H1 (cell line): ENCODE data around the gene KLHDC7A. TPM values are rescaled to one million over a fixed set of nuclear protein-coding genes. Genes with fewer than 3 reads are reported as not detected.

ENCODE experiments used
- CTCF ChIA-PET: fragments of 300-600 bp; sonication (Branson Sonifier 250); formaldehyde crosslinking; loops from one replicate; lab custom pipeline; 2021; ENCODE audit not compliant: partially characterized antibody; lab: Charles Lee
- POLR2A ChIA-PET: fragments of 300-600 bp; sonication (Branson Sonifier 250); formaldehyde crosslinking; loops from one replicate; lab custom pipeline; 2021; ENCODE audit warnings: inconsistent platforms; ENCODE audit not compliant: partially characterized antibody; lab: Charles Lee
- DNase-seq, 2 experiments: peaks; one replicate each; pipeline versions ENCODE4 v3.0.0 to v3.0.0-alpha.2; 2010 to 2022; ENCODE audit warnings: low spot score in 2 of 2, low read depth in 1 of 2, mixed read lengths in 1 of 2
- FAIRE-seq: peaks from 2 replicates; lab custom pipeline; 2011; peaks lifted over from hg19 to GRCh38; lab: Jason Lieb, UNC
- H2AFZ ChIP-seq: 2 replicates; pipeline ENCODE4 v1.8.1; 2012; ENCODE audit warnings: low read length, inconsistent platforms
- H2AK5ac ChIP-seq: 2 replicates; pipeline ENCODE4 v1.6.1; 2013; ENCODE audit warnings: low read depth, low read length
- H2BK120ac ChIP-seq: replicated peaks from 2 replicates; pipeline ENCODE3; 2013; ENCODE audit warnings: low read depth, low read length, inconsistent platforms
- H2BK12ac ChIP-seq: 2 replicates; pipeline ENCODE4 v1.6.1; 2013; ENCODE audit warnings: low read depth, low read length
- H2BK15ac ChIP-seq: 2 replicates; pipeline ENCODE4 v1.6.1; 2013; ENCODE audit warnings: low read length
- H2BK20ac ChIP-seq: 2 replicates; pipeline ENCODE4 v1.6.1; 2013; ENCODE audit warnings: low read length
- H2BK5ac ChIP-seq: 2 replicates; pipeline ENCODE4 v1.6.1; 2013; ENCODE audit warnings: low read depth, low read length
- H3K14ac ChIP-seq: 2 replicates; pipeline ENCODE4 v1.6.1; 2013; ENCODE audit warnings: inconsistent platforms; ENCODE audit not compliant: insufficient read length
- H3K18ac ChIP-seq: 2 replicates; pipeline ENCODE4 v1.6.1; 2013; ENCODE audit warnings: low read length; ENCODE audit errors: extremely low read depth
- H3K23ac ChIP-seq: 2 replicates; pipeline ENCODE4 v1.6.1; 2013; ENCODE audit warnings: inconsistent platforms; ENCODE audit not compliant: insufficient read length
- H3K23me2 ChIP-seq: 2 replicates; pipeline ENCODE4 v1.6.1; 2013; ENCODE audit warnings: low read depth, low read length
- H3K27ac ChIP-seq: 2 replicates; pipeline ENCODE4 v1.6.1; 2011; ENCODE audit warnings: low read depth, low read length, inconsistent platforms
- H3K27me3 ChIP-seq, 4 experiments: replicated peaks in 1 of 4; 1 replicate in 1 of 4; 2 replicates in 3 of 4; pipeline versions ENCODE4 v1.6.1 to v1.8.1; 2011 to 2013; ENCODE audit warnings: low read length in 3 of 4, mild to moderate bottlenecking in 3 of 4, inconsistent platforms in 2 of 4, mixed read lengths in 2 of 4, moderate library complexity in 1 of 4; ENCODE audit not compliant: control insufficient read depth in 3 of 4, insufficient read depth in 3 of 4; ENCODE audit errors: extremely low read depth in 1 of 4
- H3K36me3 ChIP-seq, 4 experiments: 2 replicates each; pipeline versions ENCODE4 v1.6.1 to v1.8.1; 2011 to 2013; ENCODE audit warnings: mild to moderate bottlenecking in 4 of 4, low read length in 3 of 4, moderate library complexity in 2 of 4, control low read depth in 1 of 4, inconsistent platforms in 1 of 4; ENCODE audit not compliant: insufficient read depth in 4 of 4, control insufficient read depth in 2 of 4
- H3K4ac ChIP-seq: replicated peaks from 2 replicates; pipeline ENCODE3; 2013; ENCODE audit warnings: low read length, low read depth, mixed read lengths, inconsistent platforms; ENCODE audit not compliant: insufficient read length
- H3K4me1 ChIP-seq, 4 experiments: replicated peaks in 1 of 4; 1 replicate in 1 of 4; 2 replicates in 3 of 4; pipeline versions ENCODE4 v1.6.1 to v1.8.1; 2011 to 2013; ENCODE audit warnings: low read length in 3 of 4, inconsistent platforms in 2 of 4, mixed read lengths in 1 of 4; ENCODE audit not compliant: insufficient read depth in 4 of 4, control insufficient read depth in 3 of 4
- H3K4me2 ChIP-seq, 2 experiments: 2 replicates each; pipeline versions ENCODE4 v1.6.1 to v1.8.1; 2011 to 2013; ENCODE audit warnings: low read depth in 2 of 2, low read length in 2 of 2, control low read depth in 1 of 2, inconsistent platforms in 1 of 2, mild to moderate bottlenecking in 1 of 2; ENCODE audit not compliant: insufficient read depth in 1 of 2
- H3K4me3 ChIP-seq, 4 experiments: fragments of 200-600, 300-600 bp in 1 of 4; sonication (generic), shearing (Covaris generic), sonication (Bioruptor Twin) in 1 of 4; 2 replicates each; pipeline versions ENCODE4 v1.5.1 to v1.8.1; 2011 to 2016; ENCODE audit warnings: low read length in 4 of 4, low read depth in 3 of 4, control low read depth in 2 of 4, inconsistent platforms in 2 of 4, mild to moderate bottlenecking in 2 of 4, mixed read lengths in 1 of 4, moderate library complexity in 1 of 4; ENCODE audit not compliant: insufficient read depth in 2 of 4; ENCODE audit errors: extremely low read depth in 1 of 4
- H3K56ac ChIP-seq: replicated peaks from 2 replicates; pipeline ENCODE3; 2013; ENCODE audit warnings: low read depth, mild to moderate bottlenecking, mixed read lengths, low read length, inconsistent platforms; ENCODE audit not compliant: insufficient read length
- H3K79me1 ChIP-seq: 2 replicates; pipeline ENCODE4 v1.6.1; 2013; ENCODE audit warnings: low read depth, low read length, control low read depth
- H3K79me2 ChIP-seq, 2 experiments: 2 replicates each; pipeline versions ENCODE4 v1.6.1 to v1.8.1; 2012 to 2013; ENCODE audit warnings: low read length in 2 of 2, mild to moderate bottlenecking in 2 of 2, inconsistent platforms in 1 of 2; ENCODE audit not compliant: insufficient read depth in 2 of 2, control insufficient read depth in 1 of 2
- H3K9ac ChIP-seq, 4 experiments: replicated peaks in 1 of 4; 1 replicate in 1 of 4; 2 replicates in 3 of 4; pipeline versions ENCODE4 v1.6.1 to v1.8.1; 2011 to 2013; ENCODE audit warnings: low read depth in 3 of 4, low read length in 3 of 4, control low read depth in 2 of 4, mild to moderate bottlenecking in 2 of 4, moderate library complexity in 2 of 4, inconsistent platforms in 1 of 4; ENCODE audit errors: extremely low read depth in 1 of 4
- H3K9me3 ChIP-seq, 2 experiments: 2 replicates each; pipeline versions ENCODE4 v1.6.1 to v1.8.1; 2012 to 2013; ENCODE audit warnings: mild to moderate bottlenecking in 2 of 2, moderate library complexity in 2 of 2, control low read depth in 1 of 2, inconsistent platforms in 1 of 2, low read depth in 1 of 2, low read length in 1 of 2, mixed read lengths in 1 of 2; ENCODE audit not compliant: insufficient read depth in 2 of 2
- H4K20me1 ChIP-seq, 2 experiments: replicated peaks in 1 of 2; 2 replicates each; pipeline versions ENCODE3 to v1.8.1; 2011 to 2013; ENCODE audit warnings: inconsistent platforms in 2 of 2, low read length in 2 of 2, mild to moderate bottlenecking in 1 of 2; ENCODE audit not compliant: insufficient read depth in 2 of 2, control insufficient read depth in 1 of 2
- H4K5ac ChIP-seq: 2 replicates; pipeline ENCODE4 v1.6.1; 2013; ENCODE audit warnings: low read length, low read depth, mixed read lengths, inconsistent platforms; ENCODE audit not compliant: insufficient read length
- H4K8ac ChIP-seq: 2 replicates; pipeline ENCODE4 v1.8.0; 2013; ENCODE audit warnings: mild to moderate bottlenecking, moderate library complexity, low read length, inconsistent platforms; ENCODE audit not compliant: insufficient read depth; ENCODE audit errors: extremely low read depth
- H4K91ac ChIP-seq: replicated peaks from 2 replicates; pipeline ENCODE3; 2013; ENCODE audit warnings: low read length, mixed read lengths, inconsistent platforms; ENCODE audit not compliant: insufficient read length
- BRCA1 ChIP-seq: IDR thresholded peaks from 2 replicates; pipeline ENCODE4 v1.6.1; 2012; ENCODE audit warnings: low read depth, low read length, improper control_type of control experiment
- FOSL1 ChIP-seq: IDR thresholded peaks from 2 replicates; pipeline ENCODE4 v1.6.1; 2011; ENCODE audit warnings: mild to moderate bottlenecking, low read depth, low read length, moderate library complexity; ENCODE audit not compliant: insufficient read depth
- HDAC6 ChIP-seq: IDR thresholded peaks from one replicate; pipeline ENCODE4 v1.7.1; 2012; ENCODE audit warnings: low read depth, mild to moderate bottlenecking, inconsistent platforms, low read length, moderate library complexity
- JUND ChIP-seq: IDR thresholded peaks from 2 replicates; pipeline ENCODE4 v1.6.1; 2011; ENCODE audit warnings: mild to moderate bottlenecking, improper control_type of control experiment, low read length
- RBBP5 ChIP-seq: IDR thresholded peaks from 2 replicates; pipeline ENCODE4 v1.7.1; 2012; ENCODE audit warnings: low read depth, mild to moderate bottlenecking, inconsistent platforms, low read length, moderate library complexity, borderline replicate concordance
- SAP30 ChIP-seq: fragments of 300-600 bp; sonication (generic); IDR thresholded peaks from 2 replicates; pipeline ENCODE4 v1.7.1; 2012; ENCODE audit warnings: low read length, moderate library complexity, mild to moderate bottlenecking, inconsistent platforms; ENCODE audit not compliant: insufficient read depth, insufficient replicate concordance
- WGBS, 2 experiments: shearing (Covaris generic) in 1 of 2; methylation state at CpG; one replicate each; pipeline versions ENCODE4 v1.1.6 to v1.1.7; 2013 to 2015; ENCODE audit warnings: low lambda C conversion rate in 2 of 2, mixed read lengths in 2 of 2, inconsistent platforms in 1 of 2, low coverage in 1 of 2, missing lambda C conversion rate in 1 of 2; ENCODE audit not compliant: insufficient replicate concordance in 2 of 2, insufficient coverage in 1 of 2, insufficient read length in 1 of 2; ENCODE audit errors: extremely low coverage in 1 of 2, missing lambda C conversion rate in 1 of 2; 5-methylcytosine and 5-hydroxymethylcytosine counted together
- polyA plus RNA-seq, 7 experiments: library from polyadenylated mRNA; depleted of rRNA in 3 of 7; stranded (reverse) in 5 of 7; unstranded in 2 of 7; fragments of >200 nt in 5 of 7; fragments of 200-250 nt in 2 of 7; gene quantifications; 1 replicate in 5 of 7; 2 replicates in 1 of 7; 4 replicates in 1 of 7; pipeline versions ENCODE4 v1.2.1 to v1.2.3, GENCODE V29; 2011 to 2013; ENCODE audit warnings: missing spikeins in 2 of 7, mixed read lengths in 2 of 7
- total RNA-seq: library from RNA; stranded (reverse); fragmentation: NEBNext Ultra II Directional; extraction: Animal tissue kit (Norgen Biotek cat#: 25700); gene quantifications from 2 replicates; pipeline ENCODE4 v1.2.1, GENCODE V29; 2021

The KLHDC7A gene
- total and polyA plus RNA-seq, 2 of the 8 experiments (the other 6 are each of a cell fraction or from before 2014, with no cell fraction given), result 3.9 to 18.9 TPM

- H3K23me2 ChIP-seq, result no peaks in the 10 kb centered on the region
- ChIA-PET POLR2A (no interaction called here), CTCF (interaction anchor here (1.0 kb wide), 1 partner anchor 65 kb away, joined by 3 read pairs; no protein-coding TSS in a partner anchor)
- H3K9ac ChIP-seq, result no peak overlapping the region
- no peak overlapping the region for H2BK12ac ChIP-seq
- H4K8ac ChIP-seq, result no peak overlapping the region
- 35% methylated on average over 1 of the region's 1 CpG; no CpG with 5 or more reads in 1 of the 2 experiments for WGBS, 2 experiments
- no peak overlapping the region for H4K91ac ChIP-seq
- H2BK20ac ChIP-seq, result no peak overlapping the region
- H3K79me2 ChIP-seq, result no peaks in the 10 kb centered on the region
- no peak overlapping the region for H2BK120ac ChIP-seq
- H3K27me3 ChIP-seq, result no peaks in the 10 kb centered on the region
- H4K20me1 ChIP-seq, result no peaks in the 10 kb centered on the region
- no peak overlapping the region for H3K4ac ChIP-seq
- H2AK5ac ChIP-seq, result no peak overlapping the region
- no peak overlapping the region for H3K27ac ChIP-seq
- H3K14ac ChIP-seq, result no peak overlapping the region
- H2BK5ac ChIP-seq, result no peak overlapping the region
- DNase-seq (no peak), FAIRE-seq (no peak)
- no peak overlapping the region for H3K4me2 ChIP-seq
- H3K23ac ChIP-seq, result no peak overlapping the region
- H2BK15ac ChIP-seq, result no peak overlapping the region
- H3K18ac ChIP-seq, result no peak overlapping the region
- no peak overlapping the region for H3K4me3 ChIP-seq
- peaks cover 10% of the 10 kb centered on the region in 2 experiments for H3K9me3 ChIP-seq
- H3K79me1 ChIP-seq, result no peaks in the 10 kb centered on the region
- H4K5ac ChIP-seq, result no peak overlapping the region
- no peaks in the 10 kb centered on the region for H3K4me1 ChIP-seq
- H3K56ac ChIP-seq, result no peak overlapping the region
- no peaks in the 10 kb centered on the region for H3K36me3 ChIP-seq
- no peak overlapping the region for H2AFZ ChIP-seq
- TF ChIP-seq RBBP5 (no peak), SAP30 (no peak), FOSL1 (no peak), HDAC6 (no peak), BRCA1 (no peak), JUND (no peak)
These were observed 35.7 kb downstream of the KLHDC7A start for GRCh38 chr1:18516473-18516872.
